ENCODE measurements around the gene KIAA0825. TPM values are rescaled to one million over a fixed set of nuclear protein-coding genes. Genes with fewer than 3 reads are reported as not detected.

Gene KIAA0825
- polyA plus RNA-seq, 4 donors: 4.1 to 5.9 (median 5.3) TPM

- DNase-seq (ENCODE audit: low read depth in 4 of 4, low spot score in 3 of 4): no peak
Measured at GRCh38 chr5:94335936-94336335, 282.5 kb downstream of the KIAA0825 start.

DNA sequence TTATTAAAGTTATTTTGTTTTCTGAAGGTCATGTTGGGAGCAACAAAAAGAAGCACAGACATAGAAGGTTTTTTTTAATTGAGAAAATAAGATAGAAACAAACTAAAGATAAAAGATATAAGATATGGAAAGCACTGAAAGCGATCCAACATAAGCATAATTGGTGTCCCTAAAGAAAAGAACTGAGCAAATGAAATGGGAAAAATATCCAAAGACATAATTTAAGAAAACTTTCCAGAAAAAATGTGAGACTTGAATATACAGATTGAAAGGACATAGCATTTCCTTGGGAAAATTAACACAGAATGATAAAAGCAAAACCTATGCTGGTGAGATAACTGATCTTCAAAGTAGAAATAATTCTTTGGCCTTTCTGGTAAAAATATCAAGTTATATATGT is 289.3 kb downstream of the KIAA0825 start:
- DNase-seq (ENCODE audit: low read depth in 4 of 4, low spot score in 3 of 4): no peak

DNA sequence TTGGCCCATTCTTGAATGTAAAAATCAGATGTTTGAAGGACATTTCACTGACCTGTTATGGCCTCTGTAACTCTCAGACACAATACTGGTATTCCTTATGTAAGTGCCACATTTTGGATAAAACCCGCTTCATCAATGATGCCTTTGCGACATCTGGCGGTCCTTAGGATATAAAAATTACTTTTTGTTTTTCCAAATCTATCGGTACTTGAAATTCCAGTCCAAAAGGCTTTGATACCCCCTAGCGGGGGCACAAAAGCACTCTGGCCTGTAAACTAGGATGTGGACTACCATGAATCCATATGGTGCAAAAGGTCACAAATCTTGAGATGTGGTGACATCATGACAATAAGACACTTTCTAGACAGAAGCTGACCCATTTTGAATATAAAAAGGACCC is 291.8 kb downstream of the KIAA0825 start:
- DNase-seq (ENCODE audit: low read depth in 4 of 4, low spot score in 3 of 4): no peak

GRCh38 chr5:94316916-94317838 is 301.2 kb downstream of the KIAA0825 start:
- no peak for DNase-seq (ENCODE audit: low read depth in 4 of 4, low spot score in 3 of 4)

DNA sequence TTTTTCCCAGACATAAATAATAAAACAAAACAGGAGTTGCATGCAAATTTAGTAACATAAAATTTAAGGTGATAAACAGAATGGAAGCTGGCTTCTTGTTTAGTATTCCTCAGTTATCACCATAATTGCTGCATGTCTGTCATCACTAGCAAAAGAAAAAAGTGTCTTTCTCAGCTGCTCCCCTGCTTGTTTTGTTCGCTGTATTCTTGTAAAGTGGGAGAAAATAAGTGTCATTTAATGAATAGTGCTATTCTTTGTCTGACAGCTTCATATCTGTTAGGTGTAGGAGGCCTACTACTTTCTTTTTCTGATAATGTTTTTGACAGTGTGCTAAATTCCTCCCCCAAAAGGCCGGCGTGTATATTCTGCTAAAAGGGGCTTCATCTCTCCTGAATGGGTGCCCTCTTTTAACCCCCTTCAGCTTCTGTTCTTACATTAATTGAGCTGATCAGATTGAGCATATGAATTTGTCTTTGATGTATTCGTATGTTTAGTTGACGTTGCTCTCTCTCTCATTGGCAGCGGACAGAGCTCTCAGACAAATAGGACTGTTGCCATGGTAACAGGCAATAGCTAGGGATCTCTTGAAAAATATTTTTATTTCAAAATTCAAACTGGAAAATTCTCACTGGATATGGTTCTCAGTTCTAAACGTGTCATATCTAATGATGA is 303.8 kb downstream of the KIAA0825 start:
- DNase-seq (ENCODE audit: low read depth in 4 of 4, low spot score in 3 of 4): no peak

DNA sequence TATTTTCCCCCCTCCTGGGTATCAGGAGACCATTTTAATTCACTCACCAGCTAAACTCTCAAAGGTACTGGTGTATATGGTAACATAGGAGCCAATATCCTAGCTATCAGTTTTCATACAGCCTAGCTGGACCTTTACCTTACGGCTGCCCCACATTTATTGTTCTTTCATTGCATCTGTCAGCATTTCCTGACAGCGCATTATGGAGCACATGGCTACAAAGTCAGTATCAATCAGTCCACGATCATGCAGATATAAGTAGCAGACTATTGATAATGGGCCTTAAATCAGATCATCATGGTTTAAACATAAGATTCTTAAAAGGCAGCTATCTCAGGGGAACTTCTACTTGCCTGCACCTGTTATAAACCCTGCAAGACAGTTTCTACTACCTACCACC is 304.7 kb downstream of the KIAA0825 start:
- DNase-seq (ENCODE audit: low read depth in 4 of 4, low spot score in 3 of 4): no peak

GRCh38 chr5:94313188-94313587 is 305.2 kb downstream of the KIAA0825 start:
- DNase-seq (ENCODE audit: low read depth in 4 of 4, low spot score in 3 of 4): no peak

GRCh38 chr5:94312298-94312697 is 306.1 kb downstream of the KIAA0825 start:
- no peak for DNase-seq (ENCODE audit: low read depth in 4 of 4, low spot score in 3 of 4)

- DNase-seq (ENCODE audit: low read depth in 4 of 4, low spot score in 3 of 4): no peak
Measured at GRCh38 chr5:94310833-94311232, 307.6 kb downstream of the KIAA0825 start.

- no peak for DNase-seq (ENCODE audit: low read depth in 4 of 4, low spot score in 3 of 4)
Measured at GRCh38 chr5:94309141-94309540, 309.3 kb downstream of the KIAA0825 start.

GRCh38 chr5:94308442-94308841 is 310.0 kb downstream of the KIAA0825 start:
- DNase-seq (ENCODE audit: low read depth in 4 of 4, low spot score in 3 of 4): no peak

- no peak for DNase-seq (ENCODE audit: low read depth in 4 of 4, low spot score in 3 of 4)
Measured at GRCh38 chr5:94304146-94304545, 314.3 kb downstream of the KIAA0825 start.

DNA sequence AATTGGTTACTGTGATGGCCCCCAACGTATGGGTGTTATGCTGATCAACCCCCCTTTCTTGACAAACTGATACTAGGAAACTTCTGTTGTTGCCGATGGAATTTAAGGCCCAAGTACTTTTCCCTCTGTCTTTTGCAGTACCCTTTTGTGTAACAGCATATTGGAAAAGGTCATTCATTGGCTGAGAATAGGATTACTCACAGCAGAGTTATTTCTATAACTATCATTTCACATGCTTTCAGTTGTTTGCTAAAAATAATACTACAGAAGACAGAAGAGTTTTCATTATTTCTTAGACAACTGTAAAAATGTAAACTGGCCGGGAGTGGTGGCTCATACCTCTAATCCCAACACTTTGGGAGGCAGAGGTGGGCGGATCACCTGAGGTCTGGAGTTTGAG is 329.5 kb downstream of the KIAA0825 start:
- no peak for DNase-seq (ENCODE audit: low read depth in 4 of 4, low spot score in 3 of 4)

GRCh38 chr5:94285984-94286383 is 332.4 kb downstream of the KIAA0825 start:
- no peak for DNase-seq (ENCODE audit: low read depth in 4 of 4, low spot score in 3 of 4)

DNA sequence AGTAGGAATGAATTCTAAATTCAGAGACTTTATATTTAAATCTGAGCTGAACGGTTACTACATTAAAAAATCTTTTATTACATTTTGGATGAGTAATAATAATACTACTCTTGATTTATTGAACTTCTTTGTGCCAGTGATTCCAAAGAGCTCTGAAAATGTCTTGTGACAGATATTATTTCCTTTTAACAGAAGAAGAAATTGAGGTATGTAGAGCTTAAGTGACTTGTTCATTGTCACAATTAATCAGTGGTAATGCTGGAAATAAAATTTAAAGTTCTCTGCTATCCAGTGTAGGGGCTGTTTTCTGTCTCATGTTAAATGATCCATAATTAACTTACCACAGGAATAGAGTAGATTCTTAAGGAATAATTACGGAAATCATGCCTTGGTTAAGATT is 335.3 kb downstream of the KIAA0825 start:
- no peak for DNase-seq (ENCODE audit: low read depth in 4 of 4, low spot score in 3 of 4)

DNA sequence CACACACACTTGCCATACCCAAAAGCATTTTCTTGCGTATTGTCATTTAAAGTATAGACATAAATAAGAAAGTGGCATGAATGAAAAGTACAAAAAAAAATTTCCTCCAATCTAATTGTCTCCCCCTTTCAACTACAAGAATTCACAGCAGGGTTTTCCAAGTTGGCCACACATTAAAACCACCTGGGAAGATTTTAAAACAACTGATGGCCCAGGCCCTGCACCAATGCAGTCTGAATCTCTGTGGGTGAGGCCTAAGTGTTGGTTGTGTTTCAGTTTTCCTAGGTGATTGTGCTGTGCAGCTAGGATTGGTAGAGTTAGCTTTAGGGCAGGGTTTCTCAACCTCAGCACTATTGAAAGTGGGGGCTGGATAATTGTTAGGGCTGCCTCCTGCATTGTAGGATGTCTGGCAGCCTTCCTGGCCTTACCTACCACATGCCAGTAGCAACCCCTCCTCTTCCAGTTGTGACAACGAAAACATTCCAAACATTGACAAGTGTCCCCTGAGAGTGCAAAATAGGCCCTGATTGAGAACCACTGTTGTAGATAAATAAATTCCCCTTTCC is 337.1 kb downstream of the KIAA0825 start:
- DNase-seq (ENCODE audit: low read depth in 4 of 4, low spot score in 3 of 4): no peak

DNA sequence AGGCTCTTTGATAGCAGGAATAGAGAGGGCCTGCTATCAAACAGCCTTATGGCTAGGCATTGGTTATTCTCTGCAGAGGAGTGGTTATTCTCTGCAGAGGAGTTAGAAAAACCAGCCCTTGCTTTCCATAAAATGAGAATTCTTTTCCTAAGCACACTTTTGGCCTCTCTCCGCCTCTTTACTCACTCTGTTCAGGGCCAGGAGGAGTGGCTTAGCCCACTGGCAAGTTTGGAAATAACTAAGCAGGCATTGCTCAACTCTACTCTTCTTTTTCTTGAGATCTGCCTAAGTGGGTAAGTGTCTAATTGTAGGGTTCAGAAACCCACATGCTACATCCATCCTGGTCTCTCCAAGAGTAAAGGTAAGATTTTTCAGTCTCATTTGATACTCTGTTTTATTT is 341.7 kb downstream of the KIAA0825 start:
- no peak for DNase-seq (ENCODE audit: low read depth in 4 of 4, low spot score in 3 of 4)

GRCh38 chr5:94276048-94276447 is 342.4 kb downstream of the KIAA0825 start:
- DNase-seq (ENCODE audit: low read depth in 4 of 4, low spot score in 3 of 4): no peak

DNA sequence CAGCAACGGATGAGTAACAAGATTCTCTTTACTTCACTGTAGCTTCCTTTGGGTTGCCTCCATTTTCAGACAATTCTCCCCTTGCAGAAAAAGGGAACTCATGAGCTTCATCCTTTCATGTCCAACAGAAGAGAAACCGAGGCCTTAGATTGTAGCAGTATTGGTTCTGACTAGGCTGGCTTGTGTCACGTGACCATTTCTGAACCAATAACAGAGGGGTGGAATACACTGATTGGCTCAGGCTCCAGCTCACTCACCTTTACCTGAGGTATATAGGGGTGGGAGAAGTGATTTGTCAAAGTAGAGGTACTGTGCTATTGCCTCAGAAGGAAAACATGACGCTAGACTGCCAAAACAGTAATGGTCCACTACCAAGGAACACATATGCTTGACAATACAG is 343.7 kb downstream of the KIAA0825 start:
- DNase-seq (ENCODE audit: low read depth in 4 of 4, low spot score in 3 of 4): no peak

DNA sequence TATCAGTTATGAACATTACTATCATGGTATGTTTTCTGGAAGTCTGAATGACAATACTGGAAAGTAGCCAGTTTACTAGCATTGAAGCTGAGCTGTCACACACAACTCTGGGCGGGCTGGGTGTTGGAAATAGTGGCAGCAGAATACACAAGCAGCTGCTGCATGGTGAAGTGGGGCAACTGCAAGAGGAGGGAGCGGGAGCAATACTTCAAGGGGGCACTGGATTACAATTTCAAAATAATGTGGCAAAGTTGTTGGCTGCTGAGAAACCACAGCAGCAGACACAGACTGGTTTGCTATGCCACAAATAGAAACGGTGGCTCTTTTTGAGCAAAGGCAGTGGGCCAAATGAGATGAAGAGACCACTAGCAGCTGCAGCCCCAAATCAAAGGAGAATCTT is 350.2 kb downstream of the KIAA0825 start:
- no peak for DNase-seq (ENCODE audit: low read depth in 4 of 4, low spot score in 3 of 4)

GRCh38 chr5:94267350-94267899 is 351.0 kb downstream of the KIAA0825 start:
- no peak for DNase-seq (ENCODE audit: low read depth in 4 of 4, low spot score in 3 of 4)

Measured in left renal pelvis (tissue), 4 donors.